T47D (cell line): ENCODE results near the gene KRT2.

Experiments used
- DNase-seq, 2 experiments: peaks; one replicate each; pipeline versions ENCODE4 v3.0.0 to v3.0.0-alpha.2; 2011 to 2012; ENCODE audit warnings: low read depth in 1 of 2, low spot score in 1 of 2
- JUND ChIP-seq: IDR thresholded peaks from 2 replicates; pipeline ENCODE4 v1.6.1; 2012; ENCODE audit warnings: low read depth
- in situ Hi-C: cut with HindIII; loops from 2 replicates; pipeline ENCODE4 v1.10.0; 2016; ENCODE audit warnings: low sequenced_read_pairs, low pct_unique_long_range_greater_than_20kb

Gene KRT2

DNA sequence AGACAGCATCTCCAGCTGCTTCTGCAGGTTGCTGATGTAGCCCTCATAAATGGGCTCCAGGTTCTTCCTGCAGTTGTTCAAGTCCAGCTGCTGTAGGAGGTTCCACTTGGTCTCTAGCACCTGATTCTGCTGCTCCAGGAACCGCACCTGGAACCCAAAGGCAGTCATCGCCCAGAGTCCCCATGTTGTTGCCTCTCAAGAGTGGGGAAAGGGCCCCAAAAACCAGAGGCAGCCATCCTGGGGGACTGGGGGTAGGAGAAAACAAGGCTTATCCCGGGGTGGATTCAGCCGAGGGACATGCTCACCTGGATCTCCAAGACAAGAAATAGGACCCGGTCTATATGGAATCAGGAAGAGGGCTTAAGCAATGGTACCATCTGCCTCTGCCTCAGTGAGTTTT is 53.0 kb downstream of the KRT2 start:
- DNase-seq, result no peak
- no peak for TF ChIP-seq JUND
- in situ Hi-C loops, result no loop called here
